ENCODE data around the gene EPHX1.
"Not testable (repeated sequence)": the region's sequence is repeated elsewhere in the genome, so short reads cannot be mapped to it uniquely, and the experiment has no call there.

EPHX1 gene

DNA sequence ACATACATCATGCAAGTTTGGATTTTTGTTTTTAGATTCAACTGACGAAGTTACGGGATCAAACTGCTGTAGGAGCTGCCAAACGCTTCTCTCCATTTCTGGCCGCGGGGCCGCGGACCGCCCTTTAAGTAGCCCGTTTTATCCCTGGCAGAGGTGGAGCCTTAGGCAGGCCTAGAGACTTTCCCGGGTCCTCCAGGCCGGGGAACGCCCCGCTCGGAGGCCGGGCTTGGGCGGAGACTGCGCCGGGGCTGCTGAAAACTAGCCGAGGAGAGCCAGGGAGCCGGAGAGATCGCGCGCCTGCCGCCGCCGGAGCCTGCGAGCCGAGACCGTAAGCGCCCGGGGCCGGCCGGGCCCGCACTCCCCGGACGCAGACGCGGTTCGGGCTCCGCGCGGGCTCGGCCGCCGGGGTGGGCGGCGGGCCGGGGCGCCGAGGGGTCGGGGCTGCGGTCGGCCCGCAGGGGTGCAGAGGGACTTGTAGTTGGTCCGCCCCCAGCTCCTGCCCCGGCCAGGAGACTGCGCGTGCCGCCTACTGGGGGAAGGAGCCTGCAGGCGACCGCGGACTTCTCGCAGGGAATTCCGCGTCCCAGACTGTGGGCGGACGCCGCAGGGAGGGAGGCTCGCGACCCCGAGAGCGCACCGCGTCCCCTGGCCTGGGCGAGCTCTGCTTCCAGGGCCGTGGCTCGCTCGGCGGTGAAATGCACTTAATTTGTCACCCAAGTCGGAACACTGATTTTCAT is at the start of gene EPHX1:
Gene EPHX1 (plus strand): TSS at position 283 of the 737 bp plus-strand sequence. CDS start 18,606 bp downstream, outside the sequence.
- DNase-seq (ENCODE audit: low read depth in 1 of 2, low spot score in 1 of 2) = peak; percentile 41 to 54

DNA sequence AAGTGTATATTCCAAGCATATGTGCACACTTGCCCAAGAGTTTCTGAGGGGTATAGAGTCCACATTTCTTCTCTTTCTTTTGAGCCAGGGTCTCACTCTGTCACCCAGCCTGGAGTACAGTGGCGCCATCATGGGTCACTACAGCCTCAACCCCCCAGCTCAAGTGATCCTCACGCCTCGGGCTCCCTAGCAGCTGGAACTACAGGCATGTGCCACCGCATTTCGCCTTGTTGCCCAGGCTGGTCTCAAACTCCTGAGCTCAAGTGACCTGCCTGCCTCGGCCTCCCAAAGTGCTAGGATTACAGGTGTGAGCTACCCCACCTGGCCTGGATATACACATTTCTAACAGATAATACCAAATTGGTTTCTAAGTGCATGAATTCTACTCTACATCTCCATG is 49.4 kb upstream of the EPHX1 start:
- no peak for DNase-seq (ENCODE audit: low read depth in 1 of 2, low spot score in 1 of 2)

DNA sequence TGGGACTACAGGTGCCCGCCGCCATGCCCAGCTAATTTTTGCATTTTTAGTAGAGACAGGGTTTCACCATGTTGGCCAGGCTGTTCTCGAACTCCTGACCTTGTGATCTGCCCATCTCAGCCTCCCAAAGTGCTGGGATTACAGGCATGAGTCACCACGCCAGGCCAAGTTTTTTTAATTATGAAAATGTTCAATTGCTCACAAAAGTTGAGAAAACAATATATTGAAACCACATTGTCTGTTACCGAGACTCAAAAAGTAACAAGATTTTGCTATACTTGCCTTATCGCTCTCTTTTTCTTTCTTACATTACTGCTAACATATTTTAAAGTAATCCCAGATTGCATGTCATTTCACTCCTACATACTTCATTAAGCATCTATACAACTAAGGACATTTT is 48.5 kb upstream of the EPHX1 start:
- DNase-seq (ENCODE audit: low read depth in 1 of 2, low spot score in 1 of 2) = not testable (repeated sequence)

DNA sequence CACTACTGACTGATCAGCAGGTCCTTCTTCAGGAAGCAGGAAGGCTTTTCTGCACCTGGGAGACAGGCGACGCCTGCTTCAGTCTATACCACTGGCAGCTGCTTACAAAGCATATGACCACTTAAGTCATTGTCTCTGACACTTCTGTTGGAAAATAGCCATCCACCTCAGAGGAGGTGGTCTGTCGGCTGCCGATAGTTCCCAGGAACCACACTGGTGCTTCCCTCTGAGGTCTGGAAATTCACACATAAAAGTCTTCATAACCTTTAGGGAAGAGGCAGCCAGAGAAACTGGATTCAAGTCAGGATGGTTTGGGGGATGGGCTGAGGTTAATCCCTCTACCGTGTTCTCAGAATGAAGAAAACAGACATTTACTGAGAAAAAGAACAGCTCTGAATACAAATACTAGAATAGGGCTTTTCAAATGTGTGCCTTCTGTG is 47.9 kb upstream of the EPHX1 start:
- DNase-seq (ENCODE audit: low read depth in 1 of 2, low spot score in 1 of 2) = no peak

DNA sequence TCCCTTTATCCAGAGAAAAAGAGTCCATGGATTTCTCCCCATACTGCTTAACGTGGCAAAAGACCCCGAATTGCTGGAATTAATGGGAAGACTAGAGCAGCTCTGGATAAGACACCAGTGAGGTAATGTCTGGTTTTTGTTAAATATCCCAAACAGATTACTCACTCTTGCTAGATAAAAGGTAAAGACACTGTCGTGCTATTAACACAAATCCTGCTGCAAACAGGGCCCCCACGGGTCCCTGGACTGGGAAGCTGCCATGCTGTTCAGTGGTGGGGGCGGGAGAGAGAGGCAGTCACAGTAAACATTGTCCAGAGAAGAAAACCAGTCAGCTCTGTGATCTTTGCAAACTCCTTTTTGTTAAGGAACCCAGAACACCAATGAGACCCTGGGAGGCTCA is 47.5 kb upstream of the EPHX1 start:
- no peak for DNase-seq (ENCODE audit: low read depth in 1 of 2, low spot score in 1 of 2)

DNA sequence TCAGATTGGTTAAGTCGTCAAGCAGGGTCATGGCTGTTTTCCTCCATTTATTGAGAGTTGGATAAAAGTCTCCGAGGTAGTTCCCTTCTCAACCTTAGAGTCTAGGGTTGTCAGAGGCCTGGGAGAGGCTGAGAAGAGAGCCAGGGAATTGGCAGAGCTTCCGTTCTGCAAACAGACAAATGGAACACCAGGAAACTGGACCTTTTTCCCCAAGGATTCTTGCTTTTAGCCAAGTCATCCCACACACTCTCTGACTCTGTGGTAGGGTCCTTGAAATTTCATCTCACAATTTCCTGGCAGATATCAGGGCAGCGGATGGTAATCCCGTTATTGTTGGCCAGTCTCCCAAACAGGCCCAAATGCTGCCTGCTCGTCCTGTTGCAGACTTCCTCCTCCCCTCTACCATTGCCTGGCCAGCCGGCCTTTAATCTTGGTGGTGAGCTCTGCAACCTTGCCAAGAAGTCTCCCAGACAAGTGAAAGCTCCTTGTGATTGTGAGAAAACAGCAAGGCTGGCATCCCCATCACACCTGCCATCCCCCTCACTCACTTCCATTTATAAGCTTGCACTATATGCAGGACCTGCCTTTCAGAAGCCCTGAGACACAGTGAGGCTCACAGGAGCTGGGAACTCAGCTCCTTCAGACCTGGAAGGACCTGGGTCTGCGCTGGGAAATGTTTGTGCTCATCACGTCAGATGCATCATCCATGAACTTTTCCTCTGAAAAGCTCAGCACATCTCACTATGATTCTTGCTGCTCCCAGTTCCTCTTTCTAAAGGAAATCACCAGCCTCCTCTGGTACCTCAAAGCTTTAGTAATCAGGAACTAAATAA is 46.0 kb upstream of the EPHX1 start:
- no peak for DNase-seq (ENCODE audit: low read depth in 1 of 2, low spot score in 1 of 2)

DNA sequence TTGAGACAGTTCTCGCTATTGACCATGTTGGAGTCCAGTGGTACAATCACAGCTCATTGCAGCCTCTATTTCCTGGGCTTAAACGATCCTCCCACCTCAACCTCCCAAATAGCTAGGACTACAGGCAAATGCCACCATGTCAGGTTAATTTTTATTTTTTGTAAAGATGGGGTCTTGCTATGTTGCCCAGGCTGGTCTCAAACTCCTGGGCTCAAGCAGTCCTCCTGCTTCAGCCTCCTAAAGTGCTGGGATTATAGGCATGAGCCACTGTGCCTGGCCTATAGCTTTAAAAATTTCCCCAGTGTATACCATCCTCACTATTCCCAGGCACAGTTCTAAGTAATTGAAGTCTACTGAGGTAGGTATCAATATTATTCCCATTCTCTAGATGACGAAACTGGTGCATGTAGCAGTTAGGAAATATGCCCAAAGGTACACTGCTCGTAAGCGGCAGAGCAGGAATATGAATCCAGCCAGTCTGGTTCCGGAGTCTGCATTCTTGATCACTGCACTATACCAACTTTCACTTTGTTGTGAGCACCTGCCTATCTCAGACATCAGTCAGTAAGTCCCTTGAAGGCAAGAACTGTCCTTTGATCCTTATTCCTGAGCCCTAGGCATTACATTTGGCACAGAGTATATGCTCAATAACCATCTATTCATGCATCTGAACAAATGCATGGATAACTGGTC is 43.8 kb upstream of the EPHX1 start:
- no peak for DNase-seq (ENCODE audit: low read depth in 1 of 2, low spot score in 1 of 2)

DNA sequence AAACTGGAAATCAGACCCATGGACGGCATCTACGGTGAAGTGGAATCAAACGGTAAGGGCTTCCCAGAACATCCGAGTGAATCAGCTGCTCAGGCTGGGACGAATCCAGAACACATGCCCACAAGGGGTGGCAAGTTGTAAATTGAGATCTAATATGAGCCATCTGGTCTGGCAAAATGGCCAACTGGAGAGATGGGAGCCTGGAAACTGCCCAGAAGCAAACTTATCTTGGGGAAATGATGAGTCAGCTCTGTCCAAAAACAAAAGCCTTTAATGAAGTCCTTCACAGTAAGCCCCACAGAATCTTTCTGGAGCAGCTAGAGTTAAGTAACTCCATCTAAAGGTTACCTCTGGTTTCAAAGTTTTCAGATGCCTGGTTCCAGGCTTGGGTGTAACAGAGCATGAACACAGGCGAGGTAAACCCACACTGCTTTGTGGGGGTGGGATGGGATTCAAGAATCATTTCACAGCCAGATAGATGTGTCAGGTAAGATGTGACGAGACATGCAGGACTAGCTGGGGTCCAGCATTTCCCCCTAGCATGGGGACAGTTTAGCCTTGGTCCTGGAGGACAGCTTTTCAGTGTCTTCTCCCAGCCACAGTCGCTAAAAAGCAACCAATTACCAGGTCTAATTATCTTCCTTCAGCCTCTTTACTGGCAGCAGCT is 42.8 kb upstream of the EPHX1 start:
- DNase-seq (ENCODE audit: low read depth in 1 of 2, low spot score in 1 of 2) = no peak

DNA sequence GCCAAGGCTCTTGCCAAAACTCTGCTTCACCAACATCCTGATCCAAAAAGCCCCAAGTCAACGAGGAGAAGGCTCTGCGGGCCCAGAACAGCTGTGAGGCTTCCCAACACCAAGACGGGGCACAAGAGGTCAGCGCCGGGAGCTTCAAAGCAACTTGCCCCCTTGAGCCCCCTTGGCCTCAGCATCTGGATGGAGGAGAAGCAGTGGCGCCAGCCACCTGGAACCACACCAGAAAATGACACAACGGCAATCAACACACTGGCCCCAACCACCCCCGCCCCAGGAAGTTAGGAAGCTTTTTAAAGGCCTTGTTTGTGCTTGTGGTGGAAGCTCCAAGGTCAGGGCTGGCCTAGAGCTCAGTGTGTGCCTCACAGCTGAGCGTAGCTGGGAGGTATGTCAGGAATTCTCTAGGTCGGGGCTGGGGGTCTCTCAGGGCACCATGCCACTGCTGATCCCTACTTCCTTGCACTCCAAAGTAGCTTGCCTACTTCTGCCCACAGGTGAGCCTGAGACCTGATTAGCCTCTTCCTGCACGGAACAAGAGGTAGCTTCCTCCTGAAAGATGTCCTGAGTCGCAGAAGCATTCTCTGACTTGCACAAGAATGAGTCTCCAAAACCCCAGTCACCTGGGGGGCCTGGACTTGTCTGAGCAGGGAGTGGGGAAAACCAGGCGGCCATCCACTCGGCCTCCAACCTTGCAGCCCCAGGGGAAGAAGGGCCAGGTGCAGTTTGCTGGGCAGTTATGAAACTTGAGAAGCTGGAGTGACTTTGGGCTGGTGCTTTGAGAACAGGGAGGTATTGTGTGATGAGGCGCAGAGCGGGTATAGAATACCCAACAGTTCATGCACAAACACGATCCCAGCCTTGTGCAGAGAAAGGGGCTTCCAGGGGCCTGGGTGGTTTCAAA is 42.0 kb upstream of the EPHX1 start:
- no peak for DNase-seq (ENCODE audit: low read depth in 1 of 2, low spot score in 1 of 2)

DNA sequence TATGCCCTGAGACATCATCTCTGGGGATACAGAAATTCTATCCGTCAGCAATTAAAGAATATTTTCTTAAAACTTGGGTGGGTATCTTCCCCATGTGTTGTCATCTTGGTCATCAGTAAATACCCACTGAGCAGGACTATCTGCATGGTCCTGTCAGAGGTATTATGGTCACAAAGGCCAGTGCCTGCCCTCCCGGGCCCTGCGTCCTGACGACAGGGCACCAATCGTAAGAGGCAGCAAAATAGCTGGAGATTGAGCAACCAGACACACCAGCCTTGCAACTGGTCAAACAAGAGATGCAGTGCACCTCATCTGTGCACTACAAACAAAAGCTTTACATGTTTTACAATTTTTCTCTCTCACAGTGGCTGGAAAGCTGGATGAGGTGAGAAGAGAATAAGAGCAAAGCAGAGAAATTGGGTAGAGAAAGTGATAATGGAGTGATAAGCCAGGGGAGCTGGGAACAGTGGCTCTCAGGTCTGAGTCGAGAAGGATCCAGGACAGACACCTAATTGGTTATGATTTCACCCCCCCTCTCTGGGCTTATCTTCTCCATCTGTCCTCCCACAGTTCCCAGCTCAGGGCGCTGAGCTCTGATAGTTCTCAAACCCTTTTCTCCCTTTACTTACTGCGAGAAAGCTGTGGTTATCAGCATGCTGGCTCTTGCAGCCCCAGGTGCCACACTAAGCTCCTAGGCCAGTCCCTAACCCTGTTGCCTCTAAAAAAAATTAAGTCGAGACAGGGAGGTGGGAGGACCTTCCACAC is 41.1 kb upstream of the EPHX1 start:
- DNase-seq (ENCODE audit: low read depth in 1 of 2, low spot score in 1 of 2) = no peak

DNA sequence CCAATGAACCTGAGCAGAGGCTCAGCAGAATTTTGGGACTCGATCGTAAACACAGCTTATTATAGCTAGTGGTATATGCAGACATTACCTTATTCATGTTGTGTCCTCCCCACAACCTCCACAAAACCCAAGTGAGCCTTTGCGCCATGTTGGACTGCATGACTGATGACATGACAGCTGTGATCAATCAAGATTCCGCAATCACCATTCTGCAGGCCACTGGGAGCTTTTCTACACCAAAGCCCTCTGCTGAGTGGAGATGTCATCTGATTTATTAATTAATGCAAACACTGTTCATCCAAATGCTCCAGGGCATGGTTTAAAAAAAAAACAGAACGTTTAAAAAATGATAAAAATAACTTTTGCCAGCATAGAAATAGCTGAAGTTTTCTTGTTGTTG is 40.2 kb upstream of the EPHX1 start:
- no peak for DNase-seq (ENCODE audit: low read depth in 1 of 2, low spot score in 1 of 2)

DNA sequence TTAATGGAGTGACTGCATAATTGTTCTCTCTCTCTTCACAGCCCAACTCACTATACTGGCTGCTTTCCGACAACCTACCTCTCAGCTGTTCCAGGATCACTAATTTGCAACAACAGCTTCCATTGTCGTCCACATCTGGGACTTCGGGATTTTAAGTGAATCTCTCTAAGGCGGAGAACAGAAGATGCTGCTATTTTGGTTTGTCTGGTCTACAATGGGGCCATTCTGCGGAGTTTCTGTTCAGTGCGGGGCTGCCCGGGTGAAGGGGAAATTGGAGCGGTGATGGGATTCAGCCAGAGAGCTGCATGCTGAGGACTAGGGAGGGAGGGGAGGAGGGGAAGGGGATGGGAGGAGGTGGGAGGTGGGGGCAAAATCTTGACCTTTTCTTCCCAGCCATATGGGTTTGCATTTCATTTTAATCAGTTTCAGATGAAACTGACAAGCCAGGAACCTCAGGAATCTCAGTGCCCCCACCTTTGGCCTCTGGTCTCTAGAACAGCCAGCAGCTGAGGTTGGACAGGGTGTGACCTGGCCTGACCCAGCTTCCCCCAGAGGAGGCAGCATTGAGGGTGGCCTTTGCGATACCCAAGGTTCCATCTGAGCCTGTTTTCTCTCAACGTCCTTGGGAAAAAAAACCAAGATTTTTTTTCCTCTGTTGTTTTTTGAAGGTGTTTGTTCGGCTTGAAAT is 39.2 kb upstream of the EPHX1 start:
- DNase-seq (ENCODE audit: low read depth in 1 of 2, low spot score in 1 of 2) = no peak

DNA sequence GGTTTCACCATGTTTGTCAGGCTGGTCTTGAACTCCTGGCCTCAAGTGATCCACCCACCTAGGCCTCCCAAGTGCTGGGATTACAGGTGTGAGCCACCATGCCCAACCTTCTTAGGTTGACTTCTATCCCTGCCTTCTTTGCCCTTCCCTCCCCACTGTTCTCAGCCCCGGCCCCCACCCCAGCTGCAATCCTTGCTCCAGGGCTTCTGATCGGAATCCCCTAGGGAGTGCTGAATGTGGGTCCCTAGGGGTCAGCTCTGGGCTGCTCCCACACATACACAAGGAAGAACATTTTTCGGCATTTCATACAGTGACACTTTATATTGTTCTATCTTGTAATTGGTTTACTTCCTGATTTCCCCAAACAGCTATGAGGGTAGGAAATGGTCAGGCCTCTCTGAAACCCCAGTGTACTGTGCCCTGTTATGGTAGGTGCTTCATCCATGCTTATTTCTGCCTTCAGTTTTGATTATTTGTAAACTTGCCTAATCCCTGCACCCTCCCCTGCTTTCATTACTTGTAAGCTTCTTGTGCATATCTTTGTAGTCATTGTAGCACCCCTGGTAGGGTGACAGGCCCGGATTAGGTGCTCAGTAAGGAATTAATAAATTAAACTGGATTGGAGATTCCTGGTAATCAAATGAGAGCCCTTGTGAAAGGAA is 38.1 kb upstream of the EPHX1 start:
- no peak for DNase-seq (ENCODE audit: low read depth in 1 of 2, low spot score in 1 of 2)

DNA sequence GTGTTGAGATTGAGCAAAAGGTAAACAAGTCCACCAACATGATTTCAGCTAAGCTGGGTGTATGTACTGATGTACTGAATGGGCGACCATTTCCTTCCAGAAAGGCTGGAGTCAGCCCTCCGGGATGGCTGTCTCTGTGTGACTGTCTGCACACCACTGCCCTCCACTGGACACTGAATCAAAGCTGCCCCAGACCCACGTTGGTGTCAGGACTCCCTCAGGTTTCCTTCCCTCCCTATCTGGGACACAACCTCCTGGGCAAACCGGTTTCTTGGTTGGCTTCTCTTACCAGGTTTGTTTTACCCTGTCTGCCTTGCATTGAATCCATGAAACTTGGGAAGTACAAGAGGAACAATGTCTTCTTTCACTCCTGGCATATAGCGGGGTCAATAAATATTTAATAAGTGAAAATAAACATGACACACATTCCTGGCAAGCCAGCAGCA is 37.6 kb upstream of the EPHX1 start:
- DNase-seq (ENCODE audit: low read depth in 1 of 2, low spot score in 1 of 2) = no peak

DNA sequence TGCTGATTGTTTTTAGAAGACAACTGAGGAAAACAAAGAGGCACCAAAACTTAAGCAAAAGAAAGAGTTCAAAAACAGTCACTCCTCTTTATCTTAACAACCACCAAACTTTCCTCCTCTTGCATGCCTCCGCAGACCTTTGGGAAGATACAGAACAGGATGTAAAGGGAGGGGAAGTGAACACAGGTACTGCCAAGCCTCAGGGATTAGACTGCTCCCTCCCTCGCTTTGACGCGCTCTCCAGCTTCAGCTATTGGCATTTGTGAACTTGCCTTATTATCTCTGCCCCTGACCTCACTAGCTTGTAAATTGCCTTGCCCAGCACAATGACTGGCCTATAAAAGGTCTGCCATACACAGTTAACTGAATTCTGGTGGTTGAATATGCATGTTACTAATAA is 37.1 kb upstream of the EPHX1 start:
- DNase-seq (ENCODE audit: low read depth in 1 of 2, low spot score in 1 of 2) = no peak

DNA sequence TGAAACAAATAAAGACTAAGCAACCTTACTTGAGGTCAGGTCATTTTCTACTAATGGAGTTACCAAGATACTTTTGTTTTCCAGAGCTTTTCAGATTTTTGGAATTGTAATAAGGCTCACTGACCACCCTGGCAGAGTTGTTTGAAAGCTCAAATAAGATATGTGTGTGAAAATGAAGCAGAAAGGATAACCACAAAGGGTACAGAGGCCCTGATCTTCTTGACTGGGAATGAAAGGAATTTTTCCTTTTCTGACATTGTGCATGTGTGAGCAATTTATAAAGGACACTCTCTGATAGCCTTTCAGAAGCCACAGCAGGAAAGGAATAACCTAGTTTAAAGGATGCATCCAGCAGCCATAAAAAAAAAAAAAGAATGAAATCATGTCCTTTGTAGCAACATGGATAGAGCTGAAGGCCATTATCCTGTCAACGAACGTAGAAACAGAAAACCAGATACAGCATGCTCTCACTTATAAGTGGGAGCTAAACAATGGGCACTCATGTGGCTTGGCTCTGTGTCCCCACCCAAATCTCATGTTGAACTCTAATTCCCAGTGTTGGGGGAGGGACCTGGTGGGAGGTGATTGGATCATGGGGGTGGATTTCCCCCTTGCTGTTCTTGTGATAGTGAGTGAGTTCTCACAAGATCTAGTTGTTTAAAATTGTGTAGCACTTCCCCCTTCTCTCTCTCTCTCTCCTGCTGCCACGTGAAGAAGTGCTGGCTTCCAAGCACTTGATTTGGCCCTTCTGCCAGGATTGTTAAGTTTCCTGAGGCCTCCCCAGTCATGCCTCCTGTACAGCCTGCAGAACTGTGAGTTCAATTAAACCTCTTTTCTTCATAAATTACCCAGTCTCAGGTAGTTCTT is 35.4 kb upstream of the EPHX1 start:
- no peak for DNase-seq (ENCODE audit: low read depth in 1 of 2, low spot score in 1 of 2)

DNA sequence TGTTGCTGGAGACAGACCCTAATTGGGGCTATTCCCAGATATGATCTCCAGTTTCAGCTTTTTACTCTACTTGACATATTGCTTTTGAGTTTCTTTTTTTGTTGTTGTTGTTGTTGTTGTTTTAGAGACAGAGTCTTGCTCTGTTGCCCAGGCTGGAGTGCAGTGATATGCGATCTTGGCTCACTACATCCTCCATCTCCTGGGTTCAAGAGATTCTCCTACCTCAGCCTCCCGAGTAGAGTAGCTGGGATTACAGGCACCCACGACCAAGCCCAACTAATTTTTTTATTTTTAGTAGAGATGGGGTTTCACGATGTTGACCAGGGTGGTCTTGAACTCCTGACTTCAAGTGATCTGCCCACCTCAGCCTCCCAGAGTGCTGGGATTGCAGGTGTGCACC is 33.6 kb upstream of the EPHX1 start:
- no peak for DNase-seq (ENCODE audit: low read depth in 1 of 2, low spot score in 1 of 2)
